GM12878 (cell line): ENCODE results near the gene EPHA4. TPM values are rescaled to one million over a fixed set of nuclear protein-coding genes. Genes with fewer than 3 reads are reported as not detected.

Experiments
- ATAC-seq: fragments of 200-7000 bp; cut with Tn5 transposase; 3 replicates; pipeline ENCODE4 v1.9.1; 2020; ENCODE audit warnings: mild to moderate bottlenecking, moderate library complexity
- BruUV-seq: library from RNA; stranded (reverse); fragments of 400-500 nt; replicated peaks from 2 replicates; lab custom pipeline; 2021; lab: Mats Ljungman, UMichigan
- CTCF ChIA-PET: fragments of 300-600 bp; sonication (Branson Sonifier 250); formaldehyde crosslinking; extraction: SDS; loops from one replicate; lab custom pipeline; 2021; ENCODE audit warnings: inconsistent platforms; lab: Yijun Ruan, JAX
- POLR2A ChIA-PET: fragments of 350-600 bp; formaldehyde crosslinking; extraction: SDS; loops from one replicate; lab custom pipeline; 2021; ENCODE audit warnings: inconsistent platforms; lab: Charles Lee
- RAD21 ChIA-PET: fragments of 300-600 bp; sonication (Branson Sonifier 250); formaldehyde crosslinking; loops from one replicate; lab custom pipeline; 2023; ENCODE audit warnings: antibody characterized with exemption; ENCODE audit not compliant: unreplicated experiment; lab: Charles Lee
- SMC1A ChIA-PET: fragments of 300-600 bp; sonication (Branson Sonifier 250); formaldehyde crosslinking; loops from one replicate; lab custom pipeline; 2023; ENCODE audit not compliant: unreplicated experiment, uncharacterized antibody; lab: Charles Lee
- DNase-seq: peaks from one replicate; pipeline ENCODE4 v3.0.0-alpha.2; 2011; ENCODE audit warnings: low read depth, low spot score
- FAIRE-seq: peaks from 3 replicates; lab custom pipeline; 2011; peaks lifted over from hg19 to GRCh38; lab: Jason Lieb, UNC
- H2AFZ ChIP-seq: 2 replicates; pipeline ENCODE4 v1.6.0; 2011; ENCODE audit warnings: low read depth, low read length, control low read depth; ENCODE audit not compliant: control insufficient read depth
- H3K27ac ChIP-seq: 2 replicates; pipeline ENCODE4 v1.5.1; 2011; ENCODE audit warnings: control low read depth; ENCODE audit not compliant: control insufficient read depth, insufficient read depth
- H3K27me3 ChIP-seq, 2 experiments: replicated peaks in 1 of 2; 2 replicates each; pipeline versions ENCODE4 v1.6.0 to v1.6.1; 2011; ENCODE audit warnings: low read length in 1 of 2; ENCODE audit not compliant: control insufficient read depth in 2 of 2, insufficient read depth in 2 of 2
- H3K36me3 ChIP-seq, 2 experiments: 2 replicates each; pipeline ENCODE4 v1.5.1; 2011; ENCODE audit warnings: low read length in 1 of 2; ENCODE audit not compliant: control insufficient read depth in 2 of 2, insufficient read depth in 2 of 2
- H3K4me1 ChIP-seq: 2 replicates; pipeline ENCODE4 v1.6.1; 2011; ENCODE audit warnings: mild to moderate bottlenecking, low read length, moderate library complexity, mixed read lengths; ENCODE audit not compliant: control insufficient read depth, insufficient read depth
- H3K4me2 ChIP-seq: 2 replicates; pipeline ENCODE4 v1.6.0; 2011; ENCODE audit warnings: control low read depth; ENCODE audit not compliant: control insufficient read depth, insufficient read depth
- H3K4me3 ChIP-seq: fragments of 200-600 bp; sonication (generic); 2 replicates; pipeline ENCODE4 v1.5.1; 2016
- H3K79me2 ChIP-seq: 2 replicates; pipeline ENCODE4 v1.6.0; 2011; ENCODE audit warnings: low read length; ENCODE audit not compliant: control insufficient read depth, insufficient read depth
- H3K9ac ChIP-seq: 2 replicates; pipeline ENCODE4 v1.8.0; 2011; ENCODE audit warnings: low read length, control low read depth, mixed read lengths; ENCODE audit not compliant: control insufficient read depth, insufficient read depth
- H3K9me3 ChIP-seq: replicated peaks from 3 replicates; pipeline ENCODE4 v1.5.1; 2011; ENCODE audit warnings: mild to moderate bottlenecking, low read length; ENCODE audit not compliant: control insufficient read depth, insufficient read depth
- H4K20me1 ChIP-seq: 2 replicates; pipeline ENCODE4 v1.6.0; 2011; ENCODE audit not compliant: control insufficient read depth, insufficient read depth
- ATF7 ChIP-seq: fragments of 450-650 bp; IDR thresholded peaks from 2 replicates; pipeline ENCODE4 v1.6.1; 2016; ENCODE audit warnings: low read depth, mild to moderate bottlenecking
- BHLHE40 ChIP-seq, 2 experiments: fragments of 450-650 bp in 1 of 2; IDR thresholded peaks; 2 replicates each; pipeline ENCODE4 v1.6.1; 2011 to 2017; ENCODE audit warnings: low read depth in 2 of 2, borderline replicate concordance in 1 of 2, improper control_type of control experiment in 1 of 2, low read length in 1 of 2, mild to moderate bottlenecking in 1 of 2
- E4F1 ChIP-seq: fragments of 450-650 bp; IDR thresholded peaks from 2 replicates; pipeline ENCODE4 v1.6.1; 2018; ENCODE audit warnings: borderline replicate concordance, mild to moderate bottlenecking; ENCODE audit not compliant: partially characterized antibody
- IKZF2 ChIP-seq, 2 experiments: fragments of 450-650 bp; IDR thresholded peaks; 2 replicates each; pipeline ENCODE4 v1.6.1; 2017; ENCODE audit warnings: mild to moderate bottlenecking in 2 of 2, moderate library complexity in 2 of 2
- KAT2A ChIP-seq: conservative IDR thresholded peaks from 2 replicates; pipeline ENCODE4 v1.6.1; 2011; ENCODE audit warnings: low read depth, low read length; ENCODE audit not compliant: control insufficient read depth
- MTA2 ChIP-seq: fragments of 450-650 bp; IDR thresholded peaks from 2 replicates; pipeline ENCODE4 v1.6.1; 2016; ENCODE audit warnings: low read depth, mild to moderate bottlenecking, moderate library complexity
- PKNOX1 ChIP-seq: fragments of 450-650 bp; IDR thresholded peaks from 2 replicates; pipeline ENCODE4 v1.6.1; 2016; ENCODE audit warnings: mild to moderate bottlenecking
- WGBS: methylation state at CpG from one replicate; pipeline ENCODE4 v1.1.6; 2016; ENCODE audit warnings: low lambda C conversion rate; ENCODE audit not compliant: insufficient replicate concordance, insufficient coverage; ENCODE audit errors: missing lambda C conversion rate; 5-methylcytosine and 5-hydroxymethylcytosine counted together
- in situ Hi-C: fragments of 300-500 bp; cut with MboI; formaldehyde crosslinking; loops from 9 replicates; pipeline ENCODE4 v1.14.3; 2018; ENCODE audit warnings: mixed read lengths
- intact Hi-C: fragments of 100-400 bp; cut with micrococcal nuclease; formaldehyde crosslinking; loops from one replicate; pipeline ENCODE4 v1.14.2; 2022; ENCODE audit not compliant: unreplicated experiment
- polyA plus RNA-seq, 11 experiments: library from polyadenylated mRNA; depleted of rRNA in 4 of 11; unstranded in 6 of 11; stranded (reverse) in 5 of 11; fragments of >200 nt; fragmentation: Nextera tagmentation in 4 of 11; fragmentation: Illumina TruSeq in 1 of 11; extraction: Ambion mirVana in 4 of 11; extraction: Trizol in 1 of 11; gene quantifications; 1 replicate in 1 of 11; 2 replicates in 10 of 11; pipeline versions ENCODE4 v1.2.1 to v1.2.3, GENCODE V29; 2011 to 2016; ENCODE audit warnings: inconsistent platforms in 2 of 11, missing spikeins in 2 of 11, low read depth in 1 of 11
- total RNA-seq, 4 experiments: library from RNA; depleted of rRNA in 3 of 4; stranded (reverse); fragments of >200 nt in 3 of 4; fragmentation: Illumina TruSeq in 1 of 4; extraction: Trizol in 1 of 4; gene quantifications; 2 replicates each; pipeline versions ENCODE4 v1.2.1 to v1.2.3, GENCODE V29; 2013 to 2021

EPHA4 gene
- total and polyA plus RNA-seq, 10 of the 15 experiments (the other 5 are each of a cell fraction or from before 2014, with no cell fraction given): 0.06 to 1.5 (median 0.33) TPM; not detected in 1

GRCh38 chr2:221377597-221377996 is 194.5 kb downstream of the EPHA4 start:
- ChIA-PET SMC1A (interaction anchor here (0.6 to 1.4 kb wide), 3 partner anchors 12 to 100 kb away, joined by 3 to 6 read pairs (median 5); no protein-coding TSS in a partner anchor), CTCF (interaction anchor here (0.7 kb wide), 1 partner anchor 21 kb away, joined by 7 read pairs; no protein-coding TSS in a partner anchor)

More at GRCh38 chr2:221377597-221377996, 194.5 kb downstream of the EPHA4 start:
- WGBS: 10% methylated on average over 2 of the region's 2 CpGs
- in situ Hi-C loops (no loop called here), intact Hi-C loops (no loop called here)
- ATAC-seq (peak; percentile 85), DNase-seq (peak; percentile 9), FAIRE-seq (no peak)
- BruUV-seq: no TSS peak
- H3K4me1 ChIP-seq: no peaks in the 10 kb centered on the region
- ChIA-PET RAD21 (no interaction called here), POLR2A (no interaction called here)
- TF ChIP-seq ATF7 (0 out of 2 replicates have a peak, but pooled peaks have one; percentile 14), E4F1 (no peak), BHLHE40 (IDR thresholded peaks at IDR 0.05; ENCODE audit: borderline replicate concordance in 1 of 2, low read depth in 2 of 2, low read length in 1 of 2) (0 out of 4 replicates have a peak, but pooled peaks of 1 of the 2 experiments have one; percentile 12), IKZF2 (IDR thresholded peaks at IDR 0.05) (peak; percentile 37 to 50; a peak in 2 of 4 replicates), PKNOX1 (peak; percentile 28; the same call in 1 of the 2 replicates), KAT2A (no peak), MTA2 (peak; percentile 14; the same call in 1 of the 2 replicates)
- H3K4me3 ChIP-seq: no peak overlapping the region
- no peak overlapping the region for H3K27ac ChIP-seq
- no peaks in the 10 kb centered on the region for H4K20me1 ChIP-seq
- no peak overlapping the region for H3K9ac ChIP-seq
- H3K79me2 ChIP-seq: no peaks in the 10 kb centered on the region
- no peak overlapping the region for H3K4me2 ChIP-seq
- no peaks in the 10 kb centered on the region for H3K27me3 ChIP-seq
- no peaks in the 10 kb centered on the region for H3K9me3 ChIP-seq
- no peak overlapping the region for H2AFZ ChIP-seq
- H3K36me3 ChIP-seq: no peaks in the 10 kb centered on the region
